Measurements from ENCODE around the gene VWA3A. TPM values are rescaled to one million over a fixed set of nuclear protein-coding genes. Genes with fewer than 3 reads are reported as not detected.
A peak's percentile ranks its signal among the peaks of the same experiment; 100 is the strongest.

Gene VWA3A
- total RNA-seq, 1 donor from 2014 or later: 0.53 TPM

GRCh38 chr16:22161999-22162655, 69.8 kb downstream of the VWA3A start, which contains the start of gene SDR42E2:
Gene SDR42E2, plus strand, starts transcription at chr16:22162506. Its CDS starts 3,077 bp downstream, at chr16:22165583.
- Mint-ChIP-seq H3K4me3 (no peak within 1 kb of the TSS), H3K27ac (no peak within 1 kb of the TSS), H3K27me3 (peaks cover 24% of the 10 kb centered on the region), H3K4me1 (peaks cover 4% of the 10 kb centered on the region), H3K36me3 (ENCODE audit: low read depth) (no peaks in the 10 kb centered on the region), H3K9me3 (no peaks in the 10 kb centered on the region)
- ChIA-PET CTCF (no interaction called here), POLR2A (no interaction called here)
- DNase-seq (no peak), ATAC-seq (ENCODE audit: low read depth) (peak; percentile 31)
- intact Hi-C loops (cut with micrococcal nuclease): no loop called here
- TF ChIP-seq CTCF (IDR thresholded peaks at IDR 0.05): no peak

- TF ChIP-seq CTCF (IDR thresholded peaks at IDR 0.05): no peak
- Mint-ChIP-seq H3K9me3 (no peaks in the 10 kb centered on the region), H3K4me3 (no peak overlapping the region), H3K27ac (no peak overlapping the region), H3K36me3 (ENCODE audit: low read depth) (no peaks in the 10 kb centered on the region), H3K27me3 (peaks cover 24% of the 10 kb centered on the region), H3K4me1 (peaks cover 4% of the 10 kb centered on the region)
- intact Hi-C loops (cut with micrococcal nuclease): no loop called here
- POLR2A ChIA-PET: no interaction called here
- ATAC-seq (ENCODE audit: low read depth): no peak
- CTCF ChIA-PET: no interaction called here
- DNase-seq: no peak
Measured at GRCh38 chr16:22162656-22163009, 70.3 kb downstream of the VWA3A start.

DNA sequence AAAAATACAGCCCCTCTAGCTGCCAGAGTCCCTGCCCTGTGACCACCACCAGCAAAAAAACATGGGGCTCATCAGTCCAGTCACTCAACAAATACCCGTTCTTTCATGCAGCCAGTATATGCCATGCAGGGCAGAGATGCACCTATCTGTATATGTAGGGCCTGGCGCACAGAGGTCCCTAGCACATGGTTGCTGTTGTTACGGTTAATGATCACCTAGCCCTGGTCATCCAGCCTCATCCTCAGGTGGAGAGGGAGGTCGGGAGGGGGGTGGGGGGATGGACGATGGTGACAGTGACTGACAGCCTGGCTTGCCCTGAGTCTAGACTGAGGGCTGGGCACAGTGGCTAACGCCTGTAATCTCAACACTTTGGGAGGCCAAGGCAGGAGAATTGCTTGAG, 71.5 kb downstream of the VWA3A start:
- TF ChIP-seq CTCF (IDR thresholded peaks at IDR 0.05): no peak
- ChIA-PET CTCF (no interaction called here), POLR2A (no interaction called here)
- Mint-ChIP-seq H3K27ac (no peak overlapping the region), H3K4me3 (no peak overlapping the region), H3K4me1 (peaks cover 4% of the 10 kb centered on the region), H3K27me3 (peaks cover 23% of the 10 kb centered on the region), H3K36me3 (ENCODE audit: low read depth) (no peaks in the 10 kb centered on the region), H3K9me3 (no peaks in the 10 kb centered on the region)
- intact Hi-C loops (cut with micrococcal nuclease): no loop called here
- no peak for ATAC-seq (ENCODE audit: low read depth)
- DNase-seq: no peak

- DNase-seq (no peak), ATAC-seq (ENCODE audit: low read depth) (no peak)
- Mint-ChIP-seq H3K27ac (no peak overlapping the region), H3K36me3 (ENCODE audit: low read depth) (no peaks in the 10 kb centered on the region), H3K4me3 (no peak overlapping the region), H3K4me1 (peaks cover 4% of the 10 kb centered on the region), H3K27me3 (peaks cover 21% of the 10 kb centered on the region), H3K9me3 (no peaks in the 10 kb centered on the region)
- intact Hi-C loops (cut with micrococcal nuclease): no loop called here
- POLR2A ChIA-PET: no interaction called here
- CTCF ChIA-PET: no interaction called here
- TF ChIP-seq CTCF (IDR thresholded peaks at IDR 0.05): no peak
Measured at GRCh38 chr16:22164482-22164881, 72.1 kb downstream of the VWA3A start.

GRCh38 chr16:22165508-22166285, 73.4 kb downstream of the VWA3A start:
- ATAC-seq (ENCODE audit: low read depth) (no peak), DNase-seq (no peak)
- ChIA-PET CTCF (no interaction called here), POLR2A (no interaction called here)
- no peak overlapping the region for H3K27ac Mint-ChIP-seq
- H3K4me3 Mint-ChIP-seq: no peak overlapping the region
- peaks cover 11% of the 10 kb centered on the region for H3K27me3 Mint-ChIP-seq
- H3K9me3 Mint-ChIP-seq: no peaks in the 10 kb centered on the region
- peaks cover 4% of the 10 kb centered on the region for H3K4me1 Mint-ChIP-seq
- intact Hi-C loops (cut with micrococcal nuclease): no loop called here
- H3K36me3 Mint-ChIP-seq (ENCODE audit: low read depth): no peaks in the 10 kb centered on the region
- TF ChIP-seq CTCF (IDR thresholded peaks at IDR 0.05): no peak
